B cell (primary cell): ENCODE results near the gene KAZN.

Source experiments
- CTCF ChIP-seq: fragments of 200-600 bp; IDR thresholded peaks from one replicate; pipeline ENCODE4 v1.8.0; 2022; ENCODE audit warnings: antibody characterized with exemption, mild to moderate bottlenecking
- EZH2 ChIP-seq: IDR thresholded peaks from 2 replicates; pipeline ENCODE4 v1.6.1; 2012; ENCODE audit warnings: borderline replicate concordance, low read depth, mild to moderate bottlenecking, moderate library complexity, low read length; ENCODE audit not compliant: insufficient read depth, poor library complexity, severe bottlenecking

GRCh38 chr1:14970799-14971141, 372.3 kb downstream of the KAZN start:
- TF ChIP-seq CTCF (no peak), EZH2 (no peak)
